Spinal cord (tissue), 10 donors: ENCODE results near the gene CMTM4. TPM values are rescaled to one million over a fixed set of nuclear protein-coding genes. Genes with fewer than 3 reads are reported as not detected.
A peak's percentile ranks its signal among the peaks of the same experiment; 100 is the strongest.

Experiments used
- DNase-seq, 6 donors: peaks; one replicate each; pipeline versions ENCODE4 v3.0.0 to v3.0.0-alpha.2; 2013 to 2015; ENCODE audit warnings: low spot score in 6 of 6, low read depth in 4 of 6
- H3K27ac ChIP-seq: one replicate; pipeline ENCODE4 v1.5.1; 2013; ENCODE audit warnings: low read depth, low read length, control low read depth
- H3K27me3 ChIP-seq: one replicate; pipeline ENCODE4 v1.6.1; 2013; ENCODE audit warnings: low read length; ENCODE audit not compliant: control insufficient read depth, insufficient read depth
- H3K36me3 ChIP-seq: one replicate; pipeline ENCODE4 v1.6.1; 2013; ENCODE audit warnings: low read length; ENCODE audit not compliant: control insufficient read depth, insufficient read depth
- H3K4me1 ChIP-seq: one replicate; pipeline ENCODE4 v1.6.1; 2013; ENCODE audit warnings: low read length; ENCODE audit not compliant: control insufficient read depth, insufficient read depth
- H3K4me3 ChIP-seq: one replicate; pipeline ENCODE4 v1.5.1; 2013; ENCODE audit warnings: low read depth, low read length, control low read depth
- H3K9me3 ChIP-seq: one replicate; pipeline ENCODE4 v1.6.1; 2013; ENCODE audit warnings: low read length; ENCODE audit not compliant: control insufficient read depth, insufficient read depth
- WGBS: methylation state at CpG from one replicate; pipeline ENCODE4 v1.1.5; 2013; ENCODE audit warnings: missing lambda C conversion rate; ENCODE audit not compliant: insufficient coverage; 5-methylcytosine and 5-hydroxymethylcytosine counted together
- long read RNA-seq, 4 donors: transcript quantifications; one replicate each; lab custom pipeline, GENCODE V29; 2026
- polyA plus RNA-seq, 2 donors: library from polyadenylated mRNA; unstranded; fragments of 120-200 nt; gene quantifications; one replicate each; pipeline ENCODE4 v1.2.1, GENCODE V29; 2013; ENCODE audit not compliant: insufficient read length in 2 of 2
- total RNA-seq, 2 donors: library from RNA; depleted of rRNA in 1 of 2; stranded (reverse); fragments of 120-200 nt in 1 of 2; fragments of >200 nt in 1 of 2; gene quantifications; one replicate each; pipeline versions ENCODE4 v1.2.3 to v1.2.4, GENCODE V29; 2013 to 2014
- donor health status: healthy.

CMTM4 gene
- total RNA-seq (10 to 100 TPM; 34.8 to 64.3 TPM), polyA plus RNA-seq (10 to 100 TPM; 44.1 to 57.1 TPM)
- long read RNA-seq, donor 1, full-length matches to known transcripts, result 23 of 23 reads
- long read RNA-seq, donor 1, partial matches to known transcripts, result 0 of 23 reads
- long read RNA-seq, donor 1, other reads (novel, unspliced or antisense), result 0 of 23 reads
- long read RNA-seq, donor 2, full-length matches to known transcripts, result 19 of 19 reads
- long read RNA-seq, donor 2, partial matches to known transcripts, result 0 of 19 reads
- long read RNA-seq, donor 2, other reads (novel, unspliced or antisense), result 0 of 19 reads
- long read RNA-seq, donor 3, full-length matches to known transcripts, result 19 of 19 reads
- long read RNA-seq, donor 3, partial matches to known transcripts, result 0 of 19 reads
- long read RNA-seq, donor 3, other reads (novel, unspliced or antisense), result 0 of 19 reads
- long read RNA-seq, donor 4, full-length matches to known transcripts, result 9 of 9 reads
- long read RNA-seq, donor 4, partial matches to known transcripts, result 0 of 9 reads
- long read RNA-seq, donor 4, other reads (novel, unspliced or antisense), result 0 of 9 reads

DNA sequence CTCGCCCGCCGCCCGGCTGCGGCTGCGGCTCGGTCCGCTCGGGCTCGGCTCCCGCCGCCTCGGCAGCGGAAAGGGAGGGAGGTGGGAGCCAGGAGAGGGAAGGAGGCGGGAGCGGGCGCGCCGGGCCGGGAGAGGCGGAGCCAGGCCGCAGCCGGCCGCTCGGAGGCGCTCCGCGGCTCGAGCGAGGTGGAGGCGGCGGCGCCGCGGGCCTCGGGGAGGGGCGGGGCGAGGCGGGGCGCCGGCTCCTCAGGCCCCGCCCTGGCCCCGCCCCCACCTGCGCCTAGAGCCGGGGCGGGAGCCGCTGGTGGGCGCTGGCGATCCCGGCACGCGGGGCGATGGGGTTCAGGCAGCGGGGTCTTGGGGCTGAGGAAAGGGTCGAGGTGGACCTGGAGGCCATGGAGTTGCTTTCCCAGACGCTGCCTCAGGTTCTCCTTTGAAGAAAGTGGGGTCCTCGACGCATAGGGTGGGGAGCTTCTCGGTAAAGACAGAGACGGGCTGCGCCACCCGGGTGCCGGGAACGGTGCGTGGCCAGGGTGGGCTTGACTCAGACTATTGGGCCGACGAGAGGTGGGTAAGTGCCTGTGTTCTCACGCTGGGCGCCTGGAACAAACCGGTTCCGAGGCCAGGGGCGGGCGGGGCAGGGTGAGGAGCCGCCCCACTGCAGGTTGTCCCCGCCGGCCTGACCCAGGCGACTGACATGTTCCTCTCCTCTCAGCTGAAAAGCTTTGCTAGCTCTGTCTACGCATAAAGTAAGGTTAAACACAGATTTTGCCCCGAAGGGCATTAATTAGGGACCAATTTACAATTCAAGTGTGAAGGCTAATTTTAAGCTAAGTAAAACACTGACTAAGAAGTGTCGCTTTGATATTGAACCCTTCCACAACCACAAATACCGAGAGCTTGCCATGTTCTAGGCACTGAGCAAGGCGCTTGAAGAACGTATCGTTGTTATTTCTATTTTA, at the start of gene CMTM4:
Gene CMTM4 (minus strand): TSS at position 75 of the 962 bp plus-strand sequence. CDS start 218 bp downstream, outside the sequence.
- Histone ChIP-seq H3K9me3 (no peaks in the 10 kb centered on the region), H3K27ac (peak within 1 kb of the TSS; percentile 65), H3K4me3 (peak within 1 kb of the TSS; percentile 64), H3K27me3 (no peaks in the 10 kb centered on the region), H3K36me3 (no peaks in the 10 kb centered on the region), H3K4me1 (peaks cover 25% of the 10 kb centered on the region)
- under 1% methylated on average over 77 of the region's 84 CpGs for WGBS
- DNase-seq, result peak in 5 of 6 donors; percentile 70 to 96 (median 82)

DNA sequence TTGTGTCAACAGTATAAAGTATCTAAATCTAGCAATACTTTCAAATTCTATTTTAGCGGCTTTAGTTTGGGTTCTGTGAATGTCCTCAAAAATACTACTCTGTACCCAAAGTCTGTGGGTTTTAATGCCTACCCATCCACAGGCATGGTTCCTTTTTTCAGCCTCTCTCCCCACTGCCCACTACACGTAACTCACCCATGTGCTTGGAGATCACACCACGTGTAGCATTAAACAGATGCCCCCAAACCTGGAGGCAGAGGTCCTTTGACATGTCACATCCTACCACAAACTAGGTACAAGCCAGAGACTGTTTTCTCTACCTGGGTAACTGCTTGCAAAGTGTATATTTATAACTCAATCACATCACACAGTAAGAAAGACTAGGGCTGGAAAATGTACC, 49.5 kb upstream of the CMTM4 start:
- H3K9me3 ChIP-seq, result no peaks in the 10 kb centered on the region
- DNase-seq, result no peak
- H3K27me3 ChIP-seq, result no peaks in the 10 kb centered on the region
- 81% methylated on average over 3 of the region's 3 CpGs for WGBS
- no peak overlapping the region for H3K4me3 ChIP-seq
- peaks cover 33% of the 10 kb centered on the region for H3K4me1 ChIP-seq
- no peak overlapping the region for H3K27ac ChIP-seq
- peaks cover 53% of the 10 kb centered on the region for H3K36me3 ChIP-seq

DNA sequence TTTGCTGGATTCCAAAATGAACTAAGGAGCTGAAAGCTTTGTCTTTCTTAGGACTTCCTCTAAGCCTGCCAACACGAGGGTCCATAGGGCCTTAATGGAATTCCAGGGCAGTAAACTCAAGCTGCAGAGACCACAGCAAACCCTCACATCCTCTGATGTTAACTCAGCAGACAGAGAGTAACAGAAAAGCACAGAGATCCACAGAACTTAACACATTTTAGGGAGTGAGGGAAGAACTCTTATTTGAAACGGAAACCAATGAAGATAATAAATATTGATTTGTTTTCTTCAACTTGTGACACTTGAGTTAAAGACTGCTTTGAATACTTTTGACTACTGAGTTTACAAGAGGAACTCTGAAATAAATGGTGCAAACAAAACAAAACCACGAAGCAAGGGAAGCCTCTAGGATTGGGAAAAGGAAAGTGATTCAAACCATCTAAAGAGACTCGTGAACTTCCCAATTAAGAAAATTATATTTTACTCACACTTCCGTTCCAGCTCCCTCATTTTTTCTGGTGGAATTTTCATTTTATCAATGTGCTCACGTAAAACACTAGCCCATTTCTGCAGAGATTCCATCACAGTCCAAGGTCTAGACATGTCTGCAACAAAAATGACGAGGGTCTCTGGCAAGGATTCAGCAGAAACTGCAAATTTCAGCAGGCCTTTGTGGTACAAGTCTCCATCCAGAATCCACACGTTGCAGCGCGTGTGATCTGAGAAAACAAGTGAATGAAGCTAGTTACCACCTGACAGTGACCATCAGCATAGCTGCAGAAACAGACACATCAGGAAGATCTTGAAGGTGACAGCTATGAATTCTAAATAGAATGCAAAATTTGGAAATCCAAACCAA, 45.6 kb upstream of the CMTM4 start:
- WGBS, result 48% methylated on average over 4 of the region's 10 CpGs
- H3K36me3 ChIP-seq, result peaks cover 58% of the 10 kb centered on the region
- no peaks in the 10 kb centered on the region for H3K27me3 ChIP-seq
- H3K9me3 ChIP-seq, result no peaks in the 10 kb centered on the region
- H3K4me3 ChIP-seq, result no peak overlapping the region
- peak overlapping the region; percentile 96 for H3K27ac ChIP-seq
- H3K4me1 ChIP-seq, result peaks cover 39% of the 10 kb centered on the region
- DNase-seq, result peak in 3 of 6 donors; percentile 51 to 72 (median 68)

DNA sequence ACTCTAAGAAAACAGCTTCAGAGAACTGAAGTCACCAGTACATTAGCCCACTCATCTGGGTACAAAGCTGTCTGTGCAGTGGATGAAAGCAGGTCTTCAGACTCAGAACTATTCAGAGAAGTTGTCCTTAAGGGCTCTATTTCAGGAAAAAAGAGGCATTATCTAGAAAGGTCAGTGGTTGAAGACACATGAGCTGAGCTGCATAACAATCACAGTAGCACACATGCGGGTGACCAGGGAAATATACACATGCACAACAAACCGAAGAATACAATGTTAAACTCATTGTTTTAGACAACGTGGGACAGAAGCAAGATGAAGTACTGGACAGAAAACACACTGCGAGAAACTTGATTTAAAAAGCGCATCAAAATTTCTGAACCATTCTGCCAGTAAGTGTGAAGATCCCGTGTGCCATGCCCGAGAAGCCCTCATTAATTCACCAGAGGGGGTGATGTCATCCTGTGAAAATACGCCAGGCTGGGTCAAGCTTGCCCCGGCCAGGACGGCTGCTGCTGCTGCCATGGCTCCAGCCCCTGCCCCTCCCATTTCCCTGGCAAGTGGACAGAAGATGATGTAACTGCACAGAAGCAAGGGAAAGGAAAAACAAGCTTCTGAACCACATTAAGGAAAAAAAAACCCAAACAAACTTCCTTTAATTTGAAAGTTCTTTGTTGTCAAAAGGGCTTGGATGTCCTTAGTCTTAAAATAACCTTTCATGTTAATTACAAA, 44.8 kb upstream of the CMTM4 start:
- peak overlapping the region; percentile 96 for H3K27ac ChIP-seq
- H3K4me3 ChIP-seq, result no peak overlapping the region
- no peaks in the 10 kb centered on the region for H3K27me3 ChIP-seq
- H3K9me3 ChIP-seq, result no peaks in the 10 kb centered on the region
- DNase-seq, result peak; percentile 77 to 96 (median 84)
- 17% methylated on average over 5 of the region's 10 CpGs for WGBS
- peaks cover 39% of the 10 kb centered on the region for H3K4me1 ChIP-seq
- peaks cover 57% of the 10 kb centered on the region for H3K36me3 ChIP-seq

DNA sequence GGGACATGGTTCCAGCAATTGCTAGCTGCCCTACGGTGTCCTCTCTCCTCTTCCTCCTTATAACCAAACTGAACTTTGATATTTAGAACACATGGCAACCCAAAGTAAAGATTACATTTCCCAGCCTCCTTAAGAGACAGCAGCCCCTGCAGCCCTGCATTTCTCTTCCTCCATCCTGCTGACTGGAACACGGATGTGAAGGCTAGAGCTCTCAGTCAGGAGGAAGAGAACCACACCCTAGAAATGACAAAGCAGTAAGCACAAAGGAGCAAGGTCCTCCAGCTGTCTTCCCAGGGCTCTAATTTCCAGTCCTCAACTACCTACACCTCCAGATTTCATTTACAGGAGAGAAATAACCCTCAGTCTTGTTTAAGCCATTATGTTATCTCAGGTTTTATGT, 44.0 kb upstream of the CMTM4 start:
- H3K9me3 ChIP-seq, result no peaks in the 10 kb centered on the region
- 25% methylated on average over 2 of the region's 2 CpGs for whole genome bisulfite sequencing
- H3K27ac ChIP-seq, result peak overlapping the region; percentile 96
- peaks cover 61% of the 10 kb centered on the region for H3K36me3 ChIP-seq
- H3K4me1 ChIP-seq, result peaks cover 39% of the 10 kb centered on the region
- no peak overlapping the region for H3K4me3 ChIP-seq
- no peaks in the 10 kb centered on the region for H3K27me3 ChIP-seq
- peak in 1 of 6 donors; percentile 4 for DNase-seq

DNA sequence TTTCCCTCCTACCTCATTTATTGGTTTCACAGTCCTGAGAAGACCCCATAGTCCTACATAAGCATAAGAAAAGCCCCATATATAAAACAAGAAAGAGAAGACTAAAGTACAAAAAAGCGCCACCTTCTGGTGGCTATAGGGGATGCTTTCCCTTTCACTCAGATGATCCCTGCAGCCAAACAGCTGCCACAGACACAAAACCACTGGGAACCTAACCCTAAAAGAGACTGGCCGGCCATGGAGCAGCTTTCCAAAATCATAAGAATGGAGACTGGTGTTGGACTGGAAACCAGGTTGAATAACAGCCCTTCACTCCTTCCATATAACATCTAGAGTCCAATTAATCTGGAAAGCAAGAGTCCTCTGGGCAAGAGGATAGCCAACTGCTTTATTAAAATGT, 43.5 kb upstream of the CMTM4 start:
- peaks cover 61% of the 10 kb centered on the region for H3K36me3 ChIP-seq
- peaks cover 39% of the 10 kb centered on the region for H3K4me1 ChIP-seq
- WGBS, result no CpG with 5 or more reads among the region's 2 CpGs
- no peaks in the 10 kb centered on the region for H3K27me3 ChIP-seq
- H3K9me3 ChIP-seq, result no peaks in the 10 kb centered on the region
- peak in 2 of 6 donors; percentile 45 to 74 for DNase-seq
- no peak overlapping the region for H3K4me3 ChIP-seq
- H3K27ac ChIP-seq, result peak overlapping the region; percentile 96

DNA sequence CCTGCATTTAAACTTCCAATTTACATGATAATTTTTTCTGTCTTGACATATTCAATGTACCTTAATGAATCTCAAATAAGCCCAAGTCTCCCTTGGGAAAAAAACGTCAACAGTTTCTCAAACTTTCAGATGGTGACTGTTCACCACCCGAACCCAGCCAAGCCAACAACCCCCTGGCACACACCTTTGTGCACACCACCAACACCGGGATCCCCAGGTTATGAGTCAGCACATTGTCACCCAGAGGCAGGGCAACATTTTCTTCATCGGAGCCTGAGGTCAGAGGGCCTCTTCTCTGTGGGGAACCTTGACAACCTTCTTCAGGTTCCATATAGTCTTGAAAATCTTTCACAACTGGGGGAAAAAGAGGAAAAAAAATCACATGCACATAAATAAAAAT, 39.3 kb upstream of the CMTM4 start:
- WGBS, result 95% methylated on average over 4 of the region's 4 CpGs
- no peak overlapping the region for H3K27ac ChIP-seq
- peaks cover 66% of the 10 kb centered on the region for H3K36me3 ChIP-seq
- H3K4me3 ChIP-seq, result no peak overlapping the region
- no peaks in the 10 kb centered on the region for H3K27me3 ChIP-seq
- H3K9me3 ChIP-seq, result no peaks in the 10 kb centered on the region
- DNase-seq, result no peak
- peaks cover 18% of the 10 kb centered on the region for H3K4me1 ChIP-seq

DNA sequence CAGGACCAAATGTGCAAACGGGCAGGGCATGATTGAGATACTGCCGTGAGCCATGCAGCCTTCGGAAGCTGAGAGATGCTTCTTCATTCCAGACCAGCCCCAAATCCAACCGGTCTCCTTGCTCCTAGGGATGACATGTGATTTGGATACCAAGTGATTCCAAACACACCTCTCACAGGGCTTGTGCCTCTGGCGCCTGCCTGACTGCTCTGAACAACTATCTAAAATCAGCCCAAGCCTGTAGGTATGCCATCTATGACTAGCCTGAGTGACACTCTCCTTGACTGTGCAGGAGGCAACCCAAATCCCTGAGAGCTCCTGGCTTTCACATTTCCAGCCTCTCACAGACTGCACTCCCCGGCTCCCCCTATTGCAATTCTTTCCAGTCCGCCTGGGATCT, 34.6 kb upstream of the CMTM4 start:
- no peaks in the 10 kb centered on the region for H3K27me3 ChIP-seq
- no peaks in the 10 kb centered on the region for H3K4me1 ChIP-seq
- peaks cover 70% of the 10 kb centered on the region for H3K36me3 ChIP-seq
- no peak overlapping the region for H3K4me3 ChIP-seq
- WGBS, result 87% methylated on average over 6 of the region's 7 CpGs
- no peaks in the 10 kb centered on the region for H3K9me3 ChIP-seq
- no peak for DNase-seq
- H3K27ac ChIP-seq, result no peak overlapping the region
